D341Med (cell line): ENCODE data around the gene TMC1.
"Not testable (repeated sequence)": the region's sequence is repeated elsewhere in the genome, so short reads cannot be mapped to it uniquely, and the experiment has no call there.

ENCODE experiments used
- DNase-seq: peaks from one replicate; pipeline ENCODE4 v3.0.0; 2012; ENCODE audit warnings: low spot score

The TMC1 gene

GRCh38 chr9:72521416-72521815 is at the start of gene TMC1:
TMC1 (plus strand) TSS chr9:72521608; CDS start chr9:72648649, 127,041 bp downstream.
- not testable (repeated sequence) for DNase-seq

- DNase-seq = no peak
These were observed 47.7 kb upstream of the TMC1 start for GRCh38 chr9:72473474-72474261.

- no peak for DNase-seq
These were observed 46.7 kb upstream of the TMC1 start for GRCh38 chr9:72474676-72475075.

- DNase-seq = no peak
These were observed 45.3 kb upstream of the TMC1 start for GRCh38 chr9:72476100-72476499.

GRCh38 chr9:72476617-72477437 is 44.6 kb upstream of the TMC1 start:
- no peak for DNase-seq

GRCh38 chr9:72477930-72478518 is 43.4 kb upstream of the TMC1 start:
- DNase-seq = no peak

- DNase-seq = no peak
These were observed 42.4 kb upstream of the TMC1 start for GRCh38 chr9:72478966-72479365.

- DNase-seq = not testable (repeated sequence)
These were observed 41.1 kb upstream of the TMC1 start for GRCh38 chr9:72480261-72480660.

- no peak for DNase-seq
These were observed 40.5 kb upstream of the TMC1 start for GRCh38 chr9:72480921-72481320.

GRCh38 chr9:72485821-72486593 is 35.4 kb upstream of the TMC1 start:
- DNase-seq = no peak

GRCh38 chr9:72486594-72486955 is 34.8 kb upstream of the TMC1 start:
- DNase-seq = no peak

- DNase-seq = not testable (repeated sequence)
These were observed 33.7 kb upstream of the TMC1 start for GRCh38 chr9:72487665-72488064.

- no peak for DNase-seq
These were observed 31.4 kb upstream of the TMC1 start for GRCh38 chr9:72489986-72490385.

GRCh38 chr9:72491242-72491641 is 30.2 kb upstream of the TMC1 start:
- no peak for DNase-seq

- no peak for DNase-seq
These were observed 27.4 kb upstream of the TMC1 start for GRCh38 chr9:72494051-72494450.

- no peak for DNase-seq
These were observed 23.9 kb upstream of the TMC1 start for GRCh38 chr9:72497447-72498046.

- no peak for DNase-seq
These were observed 14.8 kb upstream of the TMC1 start for GRCh38 chr9:72506615-72507014.

GRCh38 chr9:72509053-72509452 is 12.4 kb upstream of the TMC1 start:
- DNase-seq = no peak

GRCh38 chr9:72509635-72510034 is 11.8 kb upstream of the TMC1 start:
- no peak for DNase-seq

GRCh38 chr9:72521011-72521410 is 397 bp upstream of the TMC1 start:
- not testable (repeated sequence) for DNase-seq

- DNase-seq = no peak
These were observed 3.6 kb downstream of the TMC1 start for GRCh38 chr9:72524820-72525540.
